Measurements from ENCODE around the gene EPS8L2. TPM values are rescaled to one million over a fixed set of nuclear protein-coding genes. Genes with fewer than 3 reads are reported as not detected.

EPS8L2 gene
- total RNA-seq, 1 donor from 2014 or later: 2.7 TPM

- DNase-seq: no peak
Observed at GRCh38 chr11:704781-705645, 1.0 kb upstream of the EPS8L2 start.

GRCh38 chr11:706439-706956 lies 467 bp downstream of the EPS8L2 start:
- DNase-seq: no peak

- DNase-seq: no peak
Observed at GRCh38 chr11:706957-707816, 1.2 kb downstream of the EPS8L2 start.

- DNase-seq: no peak
Observed at GRCh38 chr11:707817-708420, 1.9 kb downstream of the EPS8L2 start.

- no peak for DNase-seq
Observed at GRCh38 chr11:708511-708910, 2.5 kb downstream of the EPS8L2 start.

- no peak for DNase-seq
Observed at GRCh38 chr11:709109-709997, 3.3 kb downstream of the EPS8L2 start.

- DNase-seq: no peak
Observed at GRCh38 chr11:714436-714835, 8.4 kb downstream of the EPS8L2 start.

GRCh38 chr11:719214-720016 lies 13.4 kb downstream of the EPS8L2 start:
- DNase-seq: no peak

- DNase-seq: no peak
Observed at GRCh38 chr11:720017-720641, 14.1 kb downstream of the EPS8L2 start.

GRCh38 chr11:720642-721246 lies 14.7 kb downstream of the EPS8L2 start:
- DNase-seq: peak; percentile 64

GRCh38 chr11:721247-721740 lies 15.3 kb downstream of the EPS8L2 start:
- DNase-seq: no peak

- no peak for DNase-seq
Observed at GRCh38 chr11:721741-722345, 15.8 kb downstream of the EPS8L2 start.

- DNase-seq: no peak
Observed at GRCh38 chr11:722346-722811, 16.3 kb downstream of the EPS8L2 start.

GRCh38 chr11:723120-723883 lies 17.3 kb downstream of the EPS8L2 start:
- DNase-seq: peak; percentile 72

- DNase-seq: no peak
Observed at GRCh38 chr11:724049-724777, 18.2 kb downstream of the EPS8L2 start.

- DNase-seq: no peak
Observed at GRCh38 chr11:724778-725386, 18.9 kb downstream of the EPS8L2 start.

- no peak for DNase-seq
Observed at GRCh38 chr11:725624-726202, 19.7 kb downstream of the EPS8L2 start.

All from dermis blood vessel endothelial cell (primary cell).